H54 (cell line): Measurements from ENCODE around the gene TMEM183A.
A peak's percentile ranks its signal among the peaks of the same experiment; 100 is the strongest.

Experiments used
- DNase-seq: peaks from one replicate; pipeline ENCODE4 v3.0.0; 2011; ENCODE audit warnings: low spot score, mixed read lengths; ENCODE audit not compliant: insufficient read length
- FAIRE-seq: peaks from 3 replicates; lab custom pipeline; 2011; peaks lifted over from hg19 to GRCh38; lab: Jason Lieb, UNC
- POLR2A ChIP-seq: IDR thresholded peaks from 2 replicates; pipeline ENCODE4 v1.6.1; 2011; ENCODE audit warnings: low read depth, mild to moderate bottlenecking, low read length

Gene TMEM183A

DNA sequence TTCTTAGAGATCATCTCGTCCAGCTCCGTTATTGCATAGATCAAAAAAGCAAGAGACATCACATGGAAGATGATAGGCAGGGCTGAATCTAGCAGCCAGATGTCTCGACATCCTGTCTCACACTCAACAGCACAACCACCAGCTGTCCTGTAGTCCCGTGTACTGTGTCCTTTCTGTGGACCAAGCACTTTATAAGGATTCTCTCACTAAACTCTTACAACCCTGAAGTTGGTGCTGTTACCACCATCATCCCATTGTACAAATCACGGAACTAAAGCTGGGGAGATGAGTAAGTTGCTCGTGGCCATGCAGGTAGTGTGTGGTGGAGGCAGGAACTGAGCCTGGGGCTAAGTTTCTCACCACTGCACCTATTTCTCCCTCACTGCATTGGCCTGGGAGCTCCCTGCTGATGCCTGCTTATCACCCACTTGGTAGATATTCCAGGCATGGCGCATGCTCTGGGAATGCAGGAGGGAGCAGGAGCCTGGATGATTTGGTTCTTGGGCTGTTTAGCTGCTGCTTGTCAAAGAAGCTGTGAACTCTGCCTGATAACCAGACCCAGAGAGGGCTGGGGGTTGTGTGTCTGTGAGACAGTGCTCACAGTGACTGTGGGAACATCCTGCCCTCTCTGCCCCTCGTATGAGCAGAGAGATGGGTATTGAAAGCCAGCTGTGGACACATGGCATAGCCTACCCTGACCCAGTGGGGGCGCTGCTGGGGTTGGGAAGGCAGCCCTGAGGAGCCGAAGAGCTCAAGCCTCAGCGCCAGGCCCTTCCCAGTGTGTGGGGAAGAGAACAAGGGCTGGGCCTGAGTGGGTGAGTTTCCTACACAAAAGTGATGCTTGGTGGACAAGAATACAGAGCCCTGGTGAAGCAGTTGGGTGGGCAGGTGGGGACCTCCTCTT is 32.7 kb downstream of the TMEM183A start:
- FAIRE-seq (no peak), DNase-seq (no peak)
- TF ChIP-seq POLR2A = no peak

DNA sequence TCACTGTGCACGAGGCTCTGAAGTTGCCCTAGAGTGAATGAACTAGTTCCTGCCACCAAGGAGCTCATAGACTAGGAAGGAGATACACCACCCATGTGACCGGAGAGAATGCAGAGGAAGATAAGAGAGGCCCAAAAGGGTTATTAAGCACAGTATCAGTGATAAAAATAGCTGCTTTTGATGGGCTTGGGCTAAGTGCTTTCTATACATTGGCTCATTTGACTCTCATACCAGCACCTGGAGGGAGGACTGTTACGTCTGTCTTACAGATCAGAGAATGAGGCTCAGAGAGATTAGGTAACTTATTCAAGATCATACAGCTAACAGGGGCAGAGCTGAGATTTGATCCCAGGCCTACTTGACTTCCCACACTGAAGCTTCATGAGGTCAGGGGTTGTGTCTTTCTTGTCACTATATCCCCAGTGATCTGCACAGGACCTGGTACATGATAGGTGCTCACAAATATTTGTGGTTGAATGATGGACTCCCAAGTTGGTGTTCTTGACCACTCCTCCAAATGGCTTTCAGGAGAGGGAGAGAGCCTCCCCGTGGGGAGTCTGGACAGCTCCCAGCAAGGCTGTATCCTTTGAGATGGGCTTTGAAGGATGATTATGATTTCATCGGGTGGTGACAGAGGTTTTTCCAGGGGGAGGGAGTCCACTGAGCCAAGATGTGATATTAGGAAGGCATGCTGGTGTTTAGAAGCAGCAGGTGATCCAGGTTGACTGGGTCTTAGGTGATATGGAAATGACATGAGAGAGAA is 33.5 kb downstream of the TMEM183A start:
- FAIRE-seq (no peak), DNase-seq (no peak)
- no peak for TF ChIP-seq POLR2A

DNA sequence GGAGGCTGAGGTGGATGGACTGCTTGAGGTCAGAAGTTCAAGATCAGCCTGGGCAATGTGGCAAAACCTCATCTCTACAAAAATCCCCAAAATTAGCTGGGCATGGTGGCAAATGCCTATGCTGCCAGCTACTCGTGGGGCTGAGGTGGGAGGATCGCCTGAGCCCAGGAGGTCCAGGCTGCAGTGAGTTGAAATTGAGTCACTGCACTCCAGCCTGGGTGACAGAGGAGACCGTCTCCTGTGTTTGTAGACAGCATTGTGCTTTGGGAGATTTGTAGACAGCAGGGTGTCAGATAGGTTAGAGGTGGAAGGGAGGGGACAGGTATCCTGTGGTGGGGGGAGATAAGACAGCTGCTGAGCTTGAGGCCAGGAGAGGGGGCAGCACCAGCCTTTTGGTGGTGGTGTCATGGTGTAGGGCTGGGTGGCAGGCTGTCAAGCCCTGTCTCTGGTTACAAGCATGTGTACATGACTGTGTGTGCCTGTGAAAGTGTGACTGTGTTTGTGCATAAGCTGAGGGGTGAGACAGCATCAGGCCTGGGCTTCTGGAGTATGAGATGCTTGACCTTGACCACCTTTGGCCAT is 34.3 kb downstream of the TMEM183A start:
- TF ChIP-seq POLR2A = no peak
- no peak for DNase-seq
- no peak for FAIRE-seq

DNA sequence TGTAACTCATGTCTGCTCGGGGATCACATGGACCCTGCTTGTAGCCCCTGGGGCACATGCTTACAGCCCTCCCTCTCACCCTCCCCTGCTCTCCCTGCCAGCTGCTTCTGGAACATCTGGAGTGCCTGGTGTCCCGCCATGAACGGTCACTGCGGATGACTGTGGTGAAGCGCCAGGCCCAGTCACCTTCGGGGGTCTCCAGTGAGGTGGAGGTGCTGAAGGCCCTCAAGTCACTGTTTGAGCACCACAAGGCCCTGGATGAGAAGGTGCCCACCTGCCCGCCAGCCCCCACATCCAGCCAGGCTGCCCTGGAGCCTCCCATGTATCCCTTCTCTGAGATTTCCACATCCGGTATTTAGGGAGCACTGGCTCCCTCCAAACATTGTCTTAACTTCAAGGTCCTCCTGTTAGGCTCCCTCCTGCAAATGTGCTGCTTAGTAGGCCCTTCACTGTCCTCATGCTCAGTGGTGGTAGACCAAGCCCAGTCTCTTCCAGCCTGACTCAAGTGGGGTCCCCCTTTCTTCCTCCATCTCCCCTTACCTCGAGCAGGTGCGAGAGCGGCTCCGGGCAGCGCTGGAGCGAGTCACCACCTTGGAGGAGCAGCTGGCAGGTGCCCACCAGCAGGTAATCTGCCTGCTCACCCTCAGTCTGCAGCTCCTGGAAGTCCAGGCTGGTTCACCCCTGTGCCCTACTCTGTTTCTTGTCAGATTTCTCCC is 36.8 kb downstream of the TMEM183A start:
- no peak for TF ChIP-seq POLR2A
- FAIRE-seq (no peak), DNase-seq (no peak)

DNA sequence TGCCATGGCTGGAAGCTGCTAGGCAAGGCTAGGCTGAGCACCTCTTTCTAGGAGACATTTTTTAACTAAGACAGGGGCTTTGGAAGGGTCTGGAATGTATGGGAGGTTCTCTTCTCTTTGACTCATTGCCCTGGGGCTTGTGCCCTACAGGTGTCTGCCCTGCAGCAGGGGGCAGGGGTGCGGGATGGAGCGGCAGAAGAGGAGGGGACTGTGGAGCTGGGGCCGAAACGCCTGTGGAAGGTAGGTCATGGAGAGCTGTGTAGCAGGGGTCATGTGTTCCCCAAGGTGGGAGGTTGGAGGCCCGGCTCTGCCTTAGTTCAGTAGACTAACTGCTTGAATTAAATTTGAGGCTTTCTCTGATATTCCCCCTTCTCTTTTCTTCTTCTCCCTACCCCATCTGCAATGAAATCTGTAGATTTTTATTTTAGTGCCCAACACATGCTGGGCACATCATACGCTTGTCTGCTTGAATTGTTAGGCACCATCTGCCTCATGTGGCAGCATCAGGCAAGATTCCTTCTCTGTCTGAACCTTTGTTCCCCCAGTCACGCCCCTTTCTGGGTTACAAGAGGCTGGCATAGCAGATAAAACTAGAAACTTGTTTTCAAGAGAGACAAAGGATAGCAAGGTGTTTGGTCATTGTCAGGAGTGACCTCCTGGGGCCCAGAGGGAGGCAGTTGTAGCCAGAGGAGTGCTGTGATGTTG is 37.5 kb downstream of the TMEM183A start:
- no peak for TF ChIP-seq POLR2A
- DNase-seq (no peak), FAIRE-seq (no peak)

DNA sequence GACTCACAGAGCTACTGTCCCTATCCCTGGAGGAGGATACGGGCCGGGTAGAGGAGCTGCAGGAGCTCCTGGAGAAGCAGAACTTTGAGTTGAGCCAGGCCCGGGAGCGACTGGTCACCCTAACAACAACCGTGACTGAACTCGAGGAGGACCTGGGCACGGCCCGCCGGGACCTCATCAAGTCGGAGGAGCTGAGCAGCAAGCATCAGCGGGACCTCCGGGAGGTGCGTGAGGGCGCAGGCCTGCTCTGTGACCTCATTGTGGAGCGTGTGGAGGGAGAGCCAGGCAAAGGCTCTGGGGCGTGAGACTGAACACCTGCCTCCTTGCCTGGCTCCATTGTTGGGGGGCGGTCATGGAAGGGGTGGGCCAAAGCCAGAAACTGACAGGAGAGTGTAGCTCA is 38.2 kb downstream of the TMEM183A start:
- no peak for DNase-seq
- no peak for TF ChIP-seq POLR2A
- FAIRE-seq = no peak

DNA sequence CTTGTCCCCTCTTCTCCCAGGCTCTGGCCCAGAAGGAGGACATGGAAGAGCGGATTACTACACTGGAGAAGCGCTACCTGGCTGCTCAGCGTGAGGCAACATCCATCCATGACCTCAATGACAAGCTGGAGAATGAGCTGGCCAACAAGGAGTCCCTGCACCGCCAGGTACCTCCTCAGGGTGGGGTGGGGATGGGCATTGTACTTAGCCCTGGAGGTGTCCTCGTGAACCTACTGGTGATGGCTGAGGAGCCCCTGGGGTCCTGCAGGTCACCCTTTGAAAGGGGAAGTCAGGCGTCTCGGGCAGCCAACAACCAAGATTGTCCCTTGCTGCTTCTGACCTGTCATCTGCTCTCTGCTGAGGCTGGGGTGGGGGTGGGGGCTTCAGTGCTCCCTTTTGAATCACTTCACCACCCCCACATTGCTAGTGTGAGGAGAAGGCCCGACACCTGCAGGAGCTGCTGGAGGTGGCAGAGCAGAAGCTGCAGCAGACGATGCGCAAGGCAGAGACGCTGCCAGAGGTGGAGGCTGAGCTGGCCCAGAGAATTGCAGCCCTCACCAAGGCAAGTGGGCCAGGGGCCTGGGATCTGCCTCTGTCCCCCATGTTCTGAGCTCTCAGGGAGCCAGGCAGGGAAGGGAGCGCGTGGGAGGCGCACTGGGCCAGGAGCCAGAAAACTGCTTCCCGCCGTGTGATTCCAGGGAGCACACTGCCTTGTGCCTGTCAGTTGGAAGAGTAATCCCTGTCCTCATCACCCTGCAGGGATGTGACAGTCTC is 38.8 kb downstream of the TMEM183A start:
- TF ChIP-seq POLR2A = no peak
- no peak for FAIRE-seq
- no peak for DNase-seq

DNA sequence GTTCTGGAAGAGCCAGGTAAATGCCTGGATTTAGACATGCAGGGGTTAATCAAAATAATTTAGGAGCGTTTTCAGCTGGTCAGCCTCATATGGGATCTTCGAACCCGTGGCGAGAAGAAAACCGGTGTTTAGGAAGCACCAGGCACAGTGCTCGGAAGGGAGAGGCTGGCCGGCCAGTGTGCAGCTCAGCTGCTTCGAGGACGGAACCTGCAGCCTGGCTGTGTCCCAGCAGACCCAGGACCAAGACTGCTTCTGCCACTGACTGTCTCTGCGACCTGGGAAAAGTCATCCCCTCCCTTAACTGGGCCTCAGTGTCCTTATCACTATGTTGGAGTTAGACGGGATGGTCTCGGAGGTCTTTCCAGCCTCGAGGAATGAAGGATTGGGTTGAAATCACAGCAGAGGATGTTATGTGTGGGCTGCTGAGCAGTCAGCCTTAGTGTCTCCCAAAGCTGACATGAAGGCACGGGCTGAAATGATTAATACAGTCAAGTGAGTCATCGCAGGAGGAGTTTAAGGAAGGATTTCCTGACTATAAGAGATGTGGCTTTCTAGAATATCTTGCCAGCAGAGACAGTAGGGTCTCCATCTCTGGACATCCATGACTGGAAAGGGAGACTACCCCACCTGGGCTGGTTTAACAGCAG is 39.9 kb downstream of the TMEM183A start:
- no peak for TF ChIP-seq POLR2A
- DNase-seq (peak; percentile 79), FAIRE-seq (peak; percentile 60)

DNA sequence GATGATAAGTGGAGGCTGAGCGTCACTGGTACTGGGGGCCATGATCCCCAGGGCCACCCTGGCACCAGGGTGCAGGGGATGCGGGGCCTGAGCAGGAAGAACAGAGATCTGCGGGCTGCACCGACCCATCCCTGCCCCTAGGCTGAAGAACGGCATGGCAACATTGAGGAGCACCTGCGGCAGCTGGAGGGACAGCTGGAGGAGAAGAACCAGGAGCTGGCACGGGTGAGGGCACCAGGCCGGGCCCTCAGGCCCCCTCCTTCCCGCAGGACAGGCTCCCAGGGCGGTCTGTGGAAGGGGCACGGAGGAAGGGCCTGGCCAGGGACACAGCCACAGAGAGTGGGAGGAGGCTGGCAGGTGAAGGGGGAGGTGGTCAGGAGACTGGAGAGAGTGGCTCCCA is 40.9 kb downstream of the TMEM183A start:
- FAIRE-seq (no peak), DNase-seq (no peak)
- no peak for TF ChIP-seq POLR2A

DNA sequence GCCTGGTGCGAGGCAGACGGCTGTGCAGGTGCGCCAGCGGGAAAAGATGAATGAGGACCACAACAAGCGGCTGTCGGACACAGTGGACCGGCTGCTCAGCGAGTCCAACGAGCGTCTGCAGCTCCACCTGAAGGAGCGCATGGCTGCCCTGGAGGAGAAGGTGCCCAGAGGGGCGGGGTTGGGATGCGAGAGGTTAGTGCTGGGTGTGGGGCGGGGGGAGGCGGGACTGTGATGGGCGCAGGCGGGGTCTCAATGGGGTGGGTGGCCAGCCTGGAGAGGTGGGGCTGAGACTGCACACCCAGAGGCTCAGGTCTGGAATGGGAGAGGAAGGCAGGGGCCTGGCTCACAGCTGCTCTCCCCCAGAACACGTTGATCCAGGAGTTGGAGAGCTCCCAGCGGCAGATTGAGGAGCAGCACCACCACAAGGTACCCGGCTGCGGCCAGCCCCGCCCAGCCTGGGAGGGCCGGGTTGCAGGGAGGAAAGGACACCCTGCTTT is 41.4 kb downstream of the TMEM183A start:
- FAIRE-seq = no peak
- no peak for TF ChIP-seq POLR2A
- no peak for DNase-seq

DNA sequence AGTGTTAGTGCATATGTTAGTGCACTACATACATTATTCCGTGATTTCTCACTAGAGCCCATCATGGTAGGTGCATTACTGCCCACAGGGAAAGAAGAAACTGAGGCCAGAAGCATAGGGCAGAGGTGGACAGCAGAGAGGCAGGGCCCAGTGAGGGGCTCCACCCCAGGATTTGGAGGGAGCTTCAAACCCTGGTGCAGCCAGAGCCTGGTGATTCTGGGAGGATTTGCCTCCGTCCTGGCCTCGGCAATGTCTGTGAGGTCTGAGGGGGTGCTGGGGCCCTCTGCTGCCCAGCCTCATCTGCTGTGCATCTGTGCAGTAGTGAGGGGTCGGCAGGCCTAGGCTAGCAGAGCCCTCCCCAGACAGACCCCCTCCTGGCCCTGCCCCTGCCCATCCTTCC is 41.9 kb downstream of the TMEM183A start:
- DNase-seq (no peak), FAIRE-seq (no peak)
- no peak for TF ChIP-seq POLR2A

DNA sequence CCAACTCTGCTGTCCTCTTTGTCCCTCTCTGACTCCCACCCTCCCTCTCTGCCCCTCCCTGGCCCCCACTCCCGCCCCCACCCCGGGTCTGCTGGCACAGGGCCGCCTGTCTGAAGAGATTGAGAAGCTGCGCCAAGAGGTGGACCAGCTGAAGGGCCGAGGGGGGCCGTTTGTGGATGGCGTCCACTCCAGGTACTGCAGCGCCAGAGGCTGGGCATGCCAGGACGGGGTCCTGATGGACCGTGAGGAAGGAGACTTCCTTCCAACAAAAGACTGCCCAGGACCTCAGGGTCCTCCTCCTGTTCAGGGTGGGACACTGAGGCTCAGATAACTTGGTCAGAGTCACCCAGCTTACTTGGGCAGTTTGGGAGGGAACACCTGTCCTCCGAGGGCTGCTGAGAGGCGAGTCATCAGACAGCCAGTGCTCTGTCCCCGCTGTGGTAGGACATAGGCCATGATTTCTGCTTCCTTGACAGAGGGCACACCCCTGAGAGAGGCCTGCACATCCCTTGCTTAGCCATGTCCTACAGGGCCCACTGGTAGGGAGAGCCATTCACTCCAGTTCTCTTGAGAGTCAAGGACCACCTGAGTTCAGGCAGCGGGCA is 42.5 kb downstream of the TMEM183A start:
- DNase-seq = no peak
- FAIRE-seq = no peak
- TF ChIP-seq POLR2A = no peak
